Activated naive CD4-positive, alpha-beta T cell treated with Interleukin-2 at 50 U/mL for 16 hours (primary cell): Measurements from ENCODE around the gene LINC00305.

Experiments used
- DNase-seq: peaks from one replicate; pipeline ENCODE4 v3.0.0-alpha.2; 2020

The LINC00305 gene

DNA sequence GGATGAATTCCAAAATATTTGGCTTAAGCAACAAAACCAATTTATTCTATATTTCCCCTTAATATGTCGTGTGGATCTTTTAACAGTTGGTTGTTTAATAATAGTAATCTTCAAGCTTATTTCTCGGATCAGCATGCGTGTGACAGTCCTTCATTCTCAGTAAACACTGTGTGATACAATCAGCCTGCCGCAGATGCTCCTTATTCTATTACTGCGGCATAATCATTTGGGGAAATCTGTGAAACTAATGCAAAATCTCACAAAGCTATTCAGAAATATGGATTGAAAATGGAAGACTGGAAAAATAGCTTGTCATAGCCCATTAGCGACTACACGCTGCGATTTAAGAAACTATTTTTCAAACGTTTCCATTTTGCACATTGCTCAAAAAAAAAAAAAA, 36.9 kb downstream of the LINC00305 start:
- DNase-seq: no peak

GRCh38 chr18:64110692-64111480, 38.0 kb downstream of the LINC00305 start:
- DNase-seq: no peak

- DNase-seq: no peak
Observed at GRCh38 chr18:64103986-64104385, 44.9 kb downstream of the LINC00305 start.

GRCh38 chr18:64100116-64100922, 48.6 kb downstream of the LINC00305 start:
- no peak for DNase-seq

- DNase-seq: no peak
Observed at GRCh38 chr18:64099244-64099643, 49.6 kb downstream of the LINC00305 start.

GRCh38 chr18:64097497-64097896, 51.4 kb downstream of the LINC00305 start:
- no peak for DNase-seq

- DNase-seq: no peak
Observed at GRCh38 chr18:64095056-64095455, 53.8 kb downstream of the LINC00305 start.

GRCh38 chr18:64094210-64094609, 54.7 kb downstream of the LINC00305 start:
- DNase-seq: no peak

DNA sequence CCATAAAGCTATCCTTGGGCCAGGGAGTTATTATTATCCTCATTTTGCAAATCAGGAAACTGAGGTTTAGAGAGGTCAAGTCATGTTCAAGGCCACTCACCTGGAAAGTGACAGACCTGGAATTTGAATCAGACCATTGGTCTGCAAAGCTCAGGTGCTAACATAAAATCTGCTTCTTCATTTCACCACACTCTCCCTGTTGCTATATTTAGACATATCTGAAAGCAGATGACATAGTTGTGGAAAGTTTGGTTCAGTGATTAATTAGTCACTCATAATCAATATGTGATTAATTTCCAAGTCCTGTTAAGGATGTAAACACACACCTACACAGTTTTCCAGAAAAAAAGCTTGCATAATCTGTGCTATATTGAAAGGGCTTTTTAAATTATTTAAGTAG, 57.4 kb downstream of the LINC00305 start:
- DNase-seq: no peak

DNA sequence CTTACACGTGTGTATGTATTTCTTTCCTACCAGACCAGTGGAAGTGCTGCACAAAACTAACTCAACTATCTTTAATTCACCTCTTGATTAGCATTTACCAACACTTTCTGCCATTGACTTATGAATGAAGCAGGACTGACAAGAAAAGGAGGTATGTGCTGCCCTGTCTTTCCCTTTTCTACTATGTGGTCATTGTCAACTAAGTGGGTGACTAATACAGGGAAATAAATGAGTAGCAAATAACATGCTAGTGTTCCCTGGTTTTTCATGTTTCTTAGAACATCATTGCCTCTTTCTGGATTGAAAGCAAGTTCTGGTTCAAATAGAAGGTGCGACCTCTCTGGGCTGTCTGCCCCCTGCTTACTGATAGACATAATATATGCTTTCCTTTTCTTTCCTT, 58.0 kb downstream of the LINC00305 start:
- no peak for DNase-seq

DNA sequence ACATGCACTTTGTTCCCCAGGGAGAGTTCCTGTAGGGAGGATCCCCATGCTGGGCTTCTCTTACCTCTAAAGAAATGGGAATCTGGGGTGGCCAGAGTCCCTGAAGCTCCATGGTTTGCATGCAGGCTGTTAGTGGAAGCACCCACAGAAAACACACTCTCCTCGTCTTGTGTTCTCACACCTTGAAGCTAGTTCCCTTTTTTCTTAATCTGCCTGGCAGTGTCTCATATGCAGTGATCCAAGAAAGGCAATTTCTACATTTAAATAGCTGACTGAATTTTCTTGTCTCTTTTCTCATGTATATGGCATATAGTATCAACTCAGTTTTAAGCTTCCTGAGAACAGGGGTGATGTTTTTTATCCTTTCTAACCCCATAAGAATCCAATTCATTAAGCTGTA, 65.0 kb downstream of the LINC00305 start:
- DNase-seq: no peak

- DNase-seq: no peak
Observed at GRCh38 chr18:64082513-64082912, 66.4 kb downstream of the LINC00305 start.

DNA sequence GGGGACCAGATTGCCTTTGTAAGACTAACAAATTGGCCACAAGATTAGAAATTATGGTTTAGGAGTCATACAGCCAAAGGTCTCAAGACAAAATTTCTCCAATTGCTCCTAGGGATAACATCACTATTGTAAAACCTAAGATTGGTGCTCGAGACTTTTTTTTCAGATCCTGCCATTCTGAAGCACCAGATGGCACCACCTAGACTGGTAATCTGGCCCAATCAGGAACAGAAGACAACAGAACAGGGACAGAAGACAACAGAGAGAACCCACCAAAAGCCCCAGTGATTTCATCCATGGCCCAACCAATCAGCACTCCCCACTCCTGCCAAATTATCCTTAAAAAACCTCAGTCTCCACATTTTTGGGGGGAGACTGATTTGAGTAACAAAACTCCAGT, 66.8 kb downstream of the LINC00305 start:
- no peak for DNase-seq

- DNase-seq: no peak
Observed at GRCh38 chr18:64073971-64074370, 74.9 kb downstream of the LINC00305 start.

- DNase-seq: no peak
Observed at GRCh38 chr18:64055019-64055418, 93.9 kb downstream of the LINC00305 start.

DNA sequence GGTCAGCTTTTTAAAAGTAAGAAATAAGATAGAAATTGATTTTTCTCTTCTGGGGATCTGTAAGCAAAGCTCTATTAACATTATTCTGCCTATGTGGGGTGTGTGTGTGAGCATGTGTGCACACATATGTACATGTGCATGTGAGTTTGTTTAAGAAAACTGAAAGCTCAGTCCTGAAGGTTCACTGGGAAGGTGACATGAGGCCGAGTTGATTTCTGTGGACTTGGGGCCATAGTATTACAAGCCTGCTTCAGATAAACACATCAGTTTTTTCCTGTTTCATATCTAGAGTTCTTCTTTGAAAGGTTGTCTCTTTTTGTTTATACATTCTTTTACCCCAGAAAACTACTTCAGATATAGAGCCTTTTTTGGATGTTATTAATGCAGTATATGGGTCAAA, 95.6 kb downstream of the LINC00305 start:
- no peak for DNase-seq

DNA sequence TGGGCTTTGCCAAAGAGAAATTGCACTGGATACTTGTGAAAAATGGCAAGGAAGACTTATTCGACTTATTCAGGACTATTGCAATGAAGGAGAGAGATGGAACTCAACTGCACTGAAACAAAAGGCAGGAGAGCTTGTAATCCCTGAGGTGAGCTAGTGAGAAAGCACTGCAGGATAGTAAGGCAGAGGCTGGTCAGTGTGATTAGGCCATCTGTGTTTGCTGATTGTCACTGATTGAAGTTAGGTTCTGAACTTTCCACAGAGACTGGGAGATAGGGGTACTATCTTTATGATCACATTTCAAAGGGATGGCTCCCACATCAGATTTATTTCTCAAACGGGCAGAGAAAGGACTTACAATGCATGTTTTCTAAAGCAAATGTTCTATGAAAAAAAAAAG, 96.1 kb downstream of the LINC00305 start:
- DNase-seq: no peak

- no peak for DNase-seq
Observed at GRCh38 chr18:64044616-64045015, 104.3 kb downstream of the LINC00305 start.

GRCh38 chr18:64042728-64043358, 106.0 kb downstream of the LINC00305 start:
- DNase-seq: no peak

DNA sequence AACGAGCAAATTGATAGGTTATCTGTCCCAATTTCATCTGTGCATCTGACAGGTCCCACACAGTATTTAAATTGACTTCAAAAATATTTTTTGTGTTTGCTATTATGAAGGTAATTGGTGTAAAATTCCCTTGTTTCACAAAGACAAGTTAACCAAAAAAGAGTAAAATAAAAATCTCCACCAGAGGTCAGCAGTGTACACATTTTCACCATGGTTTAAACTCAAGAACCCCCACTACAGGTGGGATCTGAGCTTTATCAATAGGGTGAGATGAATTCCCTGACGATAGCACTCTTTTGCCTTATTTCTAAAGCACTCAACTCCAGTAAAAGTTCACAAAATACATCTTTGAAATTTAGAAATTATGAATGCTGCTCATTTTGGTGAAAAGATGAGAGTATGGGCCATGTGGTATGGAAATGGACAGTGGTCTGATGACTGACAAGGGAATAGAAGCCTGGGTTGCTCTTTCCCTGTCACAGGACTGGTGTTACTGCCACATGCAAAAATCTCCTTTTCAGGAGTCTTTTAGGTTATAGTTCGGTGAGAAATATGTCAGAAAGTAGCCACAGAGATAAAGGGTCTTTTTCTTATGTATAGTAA, 111.0 kb downstream of the LINC00305 start:
- DNase-seq: no peak

GRCh38 chr18:64032312-64032711, 116.6 kb downstream of the LINC00305 start:
- no peak for DNase-seq

- no peak for DNase-seq
Observed at GRCh38 chr18:64031411-64031810, 117.5 kb downstream of the LINC00305 start.
